Fibroblast of pulmonary artery (primary cell): ENCODE results near the gene GFER.
A peak's percentile ranks its signal among the peaks of the same experiment; 100 is the strongest.

Experiments used
- DNase-seq: peaks from one replicate; pipeline ENCODE4 v3.0.0-alpha.2; 2010; ENCODE audit warnings: low read depth
- H3K4me3 ChIP-seq: replicated peaks from 2 replicates; pipeline ENCODE4 v1.5.1; 2011; ENCODE audit warnings: low read depth, mild to moderate bottlenecking, control low read depth, low read length, moderate library complexity
- TF ChIP-seq, protein P1 (sequence below): IDR thresholded peaks from 2 replicates; pipeline ENCODE4 v1.5.1; 2011; ENCODE audit warnings: mild to moderate bottlenecking, control low read depth, low read length, inconsistent platforms; ENCODE audit errors: missing control alignments

Gene GFER

DNA sequence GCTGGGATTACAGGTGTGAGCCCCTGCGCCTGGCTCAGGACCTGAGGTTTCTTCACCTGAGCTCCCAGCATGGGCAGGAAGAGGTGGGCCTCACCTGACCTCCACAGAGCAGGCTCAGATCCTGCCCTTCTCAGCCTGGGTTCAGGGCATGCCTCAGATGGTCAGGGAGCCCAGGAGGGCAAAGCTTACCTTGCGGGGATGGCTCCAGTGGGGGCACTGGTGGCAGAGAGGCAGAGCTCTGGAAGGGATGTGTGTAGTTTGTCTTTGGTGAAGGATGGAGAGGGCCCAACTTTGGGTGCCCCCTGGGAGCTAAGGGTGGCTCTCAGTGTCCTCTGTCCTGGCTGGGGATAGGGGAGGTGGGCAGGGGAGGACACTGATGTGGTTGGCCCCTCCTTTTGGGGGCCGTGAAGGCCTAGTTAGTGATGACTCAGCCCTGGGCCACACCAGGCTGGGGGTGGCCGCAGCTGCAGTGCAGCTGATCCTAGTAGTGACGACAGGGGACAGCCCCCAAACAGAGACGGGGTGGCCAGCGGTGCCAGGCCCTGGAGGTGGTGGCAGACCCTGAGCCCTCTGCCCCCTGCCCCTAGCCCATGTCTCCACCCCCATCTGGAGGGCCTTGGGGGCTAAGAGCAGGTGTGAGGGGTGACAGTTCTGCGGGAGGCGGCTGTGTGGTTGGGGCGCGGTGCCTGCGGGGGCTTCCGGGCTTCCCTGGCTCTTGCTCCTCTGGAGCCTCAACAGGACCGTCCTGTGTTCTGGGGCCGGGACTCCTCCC is 48.5 kb downstream of the GFER start:
- no peak overlapping the region for H3K4me3 ChIP-seq
- TF ChIP-seq, protein P1, sequence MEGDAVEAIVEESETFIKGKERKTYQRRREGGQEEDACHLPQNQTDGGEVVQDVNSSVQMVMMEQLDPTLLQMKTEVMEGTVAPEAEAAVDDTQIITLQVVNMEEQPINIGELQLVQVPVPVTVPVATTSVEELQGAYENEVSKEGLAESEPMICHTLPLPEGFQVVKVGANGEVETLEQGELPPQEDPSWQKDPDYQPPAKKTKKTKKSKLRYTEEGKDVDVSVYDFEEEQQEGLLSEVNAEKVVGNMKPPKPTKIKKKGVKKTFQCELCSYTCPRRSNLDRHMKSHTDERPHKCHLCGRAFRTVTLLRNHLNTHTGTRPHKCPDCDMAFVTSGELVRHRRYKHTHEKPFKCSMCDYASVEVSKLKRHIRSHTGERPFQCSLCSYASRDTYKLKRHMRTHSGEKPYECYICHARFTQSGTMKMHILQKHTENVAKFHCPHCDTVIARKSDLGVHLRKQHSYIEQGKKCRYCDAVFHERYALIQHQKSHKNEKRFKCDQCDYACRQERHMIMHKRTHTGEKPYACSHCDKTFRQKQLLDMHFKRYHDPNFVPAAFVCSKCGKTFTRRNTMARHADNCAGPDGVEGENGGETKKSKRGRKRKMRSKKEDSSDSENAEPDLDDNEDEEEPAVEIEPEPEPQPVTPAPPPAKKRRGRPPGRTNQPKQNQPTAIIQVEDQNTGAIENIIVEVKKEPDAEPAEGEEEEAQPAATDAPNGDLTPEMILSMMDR = no peak
- DNase-seq = no peak

DNA sequence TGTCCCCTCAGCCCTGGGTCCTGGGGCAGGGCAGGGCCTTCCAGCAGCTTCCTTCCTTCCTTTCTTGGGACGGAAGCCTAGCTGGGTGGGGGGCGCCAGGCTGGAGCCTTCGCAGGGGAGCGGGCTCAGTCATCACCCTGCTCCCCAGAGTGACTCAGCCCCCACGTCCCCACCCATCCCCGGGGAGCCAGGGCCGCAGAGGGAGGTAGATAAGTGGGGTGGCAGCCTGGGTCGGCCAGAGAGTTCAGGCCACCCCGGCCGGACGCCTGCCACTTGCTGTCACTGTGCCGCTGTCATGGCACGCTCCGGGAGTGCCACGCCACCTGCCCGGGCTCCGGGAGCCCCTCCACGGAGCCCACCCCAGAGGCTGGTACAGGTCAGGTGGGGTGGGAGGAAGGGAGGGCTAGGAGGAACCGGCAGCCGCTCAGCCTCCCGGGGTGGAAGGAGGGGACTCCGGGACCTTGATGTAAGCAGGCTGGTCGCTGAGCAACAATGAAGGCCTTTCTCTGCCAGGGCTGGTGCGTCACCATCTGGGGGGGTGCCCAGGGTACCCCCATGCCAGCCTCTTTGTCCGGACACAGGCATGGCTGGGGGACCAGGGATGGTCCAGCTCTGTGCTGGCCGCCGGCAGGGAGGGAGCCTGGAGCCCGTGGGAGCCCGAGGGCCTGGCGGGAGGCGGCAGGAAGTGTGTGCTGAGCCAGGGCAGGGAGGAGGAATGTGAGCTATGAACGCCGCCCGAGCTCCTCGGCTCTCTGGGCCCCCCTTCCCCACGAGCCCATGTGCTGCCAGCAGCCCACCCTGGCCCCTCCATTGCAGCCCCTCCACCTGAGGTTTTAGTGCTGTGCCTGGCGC is 49.3 kb downstream of the GFER start:
- TF ChIP-seq, protein P1 = no peak
- peak; percentile 66 for DNase-seq
- peak overlapping the region; percentile 32 for H3K4me3 ChIP-seq

DNA sequence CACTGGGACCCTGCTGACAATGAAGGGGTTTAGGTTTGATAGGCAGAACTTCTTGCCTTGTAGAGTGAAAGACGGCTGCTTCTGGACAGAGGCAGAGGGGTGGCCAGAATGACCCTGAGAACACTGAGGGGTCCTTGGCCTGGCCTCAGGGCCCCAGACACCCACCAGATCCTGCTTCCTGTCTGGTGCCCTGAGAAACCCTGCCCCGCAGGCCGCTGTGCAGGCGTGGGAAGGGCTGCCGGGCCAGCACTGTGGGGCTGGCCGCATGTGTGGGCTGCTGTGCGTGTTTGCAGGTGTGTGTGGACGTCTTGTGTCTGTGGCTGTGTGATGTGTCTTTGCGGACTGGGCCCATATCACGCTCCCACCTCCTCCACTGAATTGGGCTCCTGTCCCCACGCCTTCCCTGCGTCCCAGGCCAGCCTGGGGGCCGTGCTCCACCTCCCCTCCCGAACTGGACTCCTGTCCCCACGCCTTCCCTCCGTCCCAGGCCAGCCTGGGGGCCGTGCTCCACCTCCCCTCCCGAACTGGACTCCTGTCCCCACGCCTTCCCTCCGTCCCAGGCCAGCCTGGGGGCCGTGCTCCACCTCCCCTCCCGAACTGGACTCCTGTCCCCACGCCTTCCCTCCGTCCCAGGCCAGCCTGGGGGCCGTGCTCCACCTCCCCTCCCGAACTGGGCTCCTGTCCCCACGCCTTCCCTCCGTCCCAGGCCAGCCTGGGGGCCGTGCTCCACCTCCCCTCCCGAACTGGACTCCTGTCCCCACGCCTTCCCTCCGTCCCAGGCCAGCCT is 50.1 kb downstream of the GFER start:
- H3K4me3 ChIP-seq = peak overlapping the region; percentile 32
- peak; percentile 25 for DNase-seq

DNA sequence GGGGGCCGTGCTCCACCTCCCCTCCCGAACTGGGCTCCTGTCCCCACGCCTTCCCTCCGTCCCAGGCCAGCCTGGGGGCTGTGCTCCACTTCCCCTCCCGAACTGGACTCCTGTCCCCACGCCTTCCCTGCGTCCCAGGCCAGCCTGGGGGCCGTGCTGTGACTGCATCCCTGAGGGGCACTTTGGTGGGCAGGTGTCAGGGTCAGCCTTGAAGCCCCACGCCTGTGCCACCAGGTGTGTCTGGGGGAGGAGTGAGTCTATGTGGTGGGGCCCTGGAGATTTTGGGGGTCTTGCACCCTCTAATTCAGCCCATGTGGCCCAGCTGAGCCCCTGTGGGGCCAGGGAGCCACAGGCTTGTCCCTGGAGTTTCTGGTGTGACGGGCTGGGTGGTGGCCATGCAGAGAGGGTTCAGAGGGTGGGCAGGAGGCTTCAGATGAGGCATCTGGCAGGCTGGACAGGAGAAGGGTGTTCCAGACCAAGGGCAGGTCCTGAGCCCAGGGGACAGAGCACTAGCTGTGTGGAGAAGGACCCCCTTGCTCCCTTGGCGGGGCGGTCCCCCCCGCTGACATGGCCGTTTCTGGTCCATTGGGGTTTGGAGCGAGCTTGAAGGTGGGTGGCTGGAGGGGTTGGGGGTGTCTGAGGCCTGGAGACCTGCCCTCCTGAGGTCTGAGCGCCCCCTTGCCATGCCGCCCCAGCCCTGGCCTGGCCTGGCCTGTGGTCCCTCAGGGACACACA is 50.9 kb downstream of the GFER start:
- DNase-seq = no peak
- H3K4me3 ChIP-seq = no peak overlapping the region
- TF ChIP-seq, protein P1 = no peak

DNA sequence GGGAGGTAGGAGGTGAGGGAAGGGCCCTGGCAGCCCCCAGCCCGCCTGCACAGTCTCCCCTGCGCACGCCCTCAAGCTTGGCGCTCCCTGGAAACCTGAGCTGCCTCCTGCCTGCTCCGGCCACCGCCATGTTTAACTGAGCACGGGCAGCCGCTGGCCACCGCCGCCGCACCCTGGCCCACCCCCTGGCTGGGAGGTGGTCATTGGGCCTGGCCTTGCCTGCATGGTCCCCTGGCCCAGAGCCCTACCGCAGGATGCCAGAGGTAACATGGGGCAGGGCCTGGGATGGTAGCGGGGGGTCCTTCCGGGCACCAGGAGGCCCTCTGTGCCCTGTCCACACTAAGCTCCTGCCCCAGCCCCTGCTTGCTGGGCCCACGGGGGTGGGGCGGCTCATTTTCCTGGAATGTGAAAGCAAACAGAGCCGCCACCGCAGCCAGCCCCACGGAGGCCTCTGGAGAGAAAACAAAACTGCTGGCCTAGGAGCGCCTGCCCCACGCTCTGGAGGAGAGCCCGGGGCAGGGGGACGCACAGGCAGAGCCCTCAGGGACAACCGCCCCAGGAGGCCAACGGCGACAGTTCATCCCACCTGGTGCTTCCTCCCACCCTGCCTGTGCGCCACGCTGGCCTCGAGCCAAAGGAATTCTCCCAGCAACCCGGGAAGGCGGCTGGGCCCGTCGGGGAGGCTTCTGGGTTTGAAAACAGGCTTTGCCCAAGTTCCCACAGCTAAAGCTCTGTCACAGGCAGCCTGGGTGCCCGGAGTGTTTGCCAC is 51.6 kb downstream of the GFER start:
- peak; percentile 65 for DNase-seq
- TF ChIP-seq, protein P1 = no peak
- H3K4me3 ChIP-seq = no peak overlapping the region

DNA sequence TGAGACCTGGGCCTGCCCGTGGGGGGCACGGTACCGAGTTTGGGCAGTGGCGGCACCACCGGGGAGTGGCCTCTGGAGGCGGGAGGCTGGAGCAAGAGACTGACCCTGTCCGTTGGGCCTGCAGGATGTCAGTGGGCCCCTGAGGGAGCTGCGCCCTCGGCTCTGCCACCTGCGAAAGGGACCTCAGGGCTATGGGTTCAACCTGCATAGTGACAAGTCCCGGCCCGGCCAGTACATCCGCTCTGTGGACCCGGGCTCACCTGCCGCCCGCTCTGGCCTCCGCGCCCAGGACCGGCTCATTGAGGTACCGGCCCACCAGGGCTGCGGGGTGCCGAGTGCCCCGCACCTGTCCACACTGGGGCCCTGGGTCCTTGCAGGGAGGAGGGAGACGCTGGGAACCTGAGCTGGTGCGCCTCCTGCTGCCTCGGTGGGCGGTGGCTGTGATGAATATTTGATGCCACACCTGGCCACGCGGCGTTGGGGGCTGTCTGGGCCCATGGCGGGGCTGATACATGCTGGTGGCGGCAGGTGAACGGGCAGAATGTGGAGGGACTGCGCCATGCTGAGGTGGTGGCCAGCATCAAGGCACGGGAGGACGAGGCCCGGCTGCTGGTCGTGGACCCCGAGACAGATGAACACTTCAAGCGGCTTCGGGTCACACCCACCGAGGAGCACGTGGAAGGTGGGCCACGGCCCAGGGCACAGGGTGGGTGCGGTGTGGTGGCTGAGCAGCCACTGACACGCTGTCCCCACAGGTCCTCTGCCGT is 52.4 kb downstream of the GFER start:
- DNase-seq = no peak
- TF ChIP-seq, protein P1 = no peak
- H3K4me3 ChIP-seq = no peak overlapping the region
